GM20000 (cell line): ENCODE measurements around the gene OSBPL7.

Experiments
- DNase-seq: peaks from one replicate; pipeline ENCODE4 v3.0.0; 2012; ENCODE audit warnings: low spot score
- TF ChIP-seq, protein P1 (sequence below): IDR thresholded peaks from 2 replicates; pipeline ENCODE4 v1.5.1; 2012; ENCODE audit warnings: mild to moderate bottlenecking, control low read depth; ENCODE audit errors: extremely low read depth, missing control alignments

The OSBPL7 gene

DNA sequence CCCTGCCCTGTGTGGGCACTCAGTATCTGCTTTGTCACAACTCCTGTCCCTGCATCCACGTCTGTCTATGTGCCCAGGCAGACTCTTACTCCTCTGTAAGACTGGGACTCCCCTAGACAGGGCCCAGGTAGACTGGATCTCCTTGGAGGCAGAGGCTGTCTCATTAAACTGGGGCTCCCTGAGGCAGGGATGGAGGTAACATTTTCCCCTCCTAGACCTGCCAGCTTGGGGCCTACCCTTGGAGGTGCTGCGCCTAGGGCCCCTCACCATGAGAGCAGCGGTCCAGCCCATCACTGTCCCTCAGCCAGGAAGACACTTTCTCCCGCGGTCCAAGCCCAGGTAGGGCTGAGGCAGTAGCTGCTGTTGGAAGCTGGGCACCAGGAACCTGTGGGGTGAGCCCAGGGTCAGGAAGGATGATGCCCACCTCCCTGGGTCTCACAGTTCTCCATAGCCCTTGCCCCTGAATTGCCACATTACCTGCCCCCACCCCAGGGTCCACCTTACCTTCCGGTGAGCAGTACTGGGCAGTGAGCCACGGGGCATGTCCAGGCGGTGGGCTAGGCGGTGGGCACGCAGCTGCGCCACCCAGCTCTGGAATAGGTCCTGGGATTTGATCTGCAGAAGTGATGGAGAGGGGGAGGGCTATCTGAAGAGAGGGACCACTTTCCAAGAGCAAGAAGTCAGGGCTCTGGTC, 3.4 kb downstream of the OSBPL7 start:
- TF ChIP-seq, protein P1, sequence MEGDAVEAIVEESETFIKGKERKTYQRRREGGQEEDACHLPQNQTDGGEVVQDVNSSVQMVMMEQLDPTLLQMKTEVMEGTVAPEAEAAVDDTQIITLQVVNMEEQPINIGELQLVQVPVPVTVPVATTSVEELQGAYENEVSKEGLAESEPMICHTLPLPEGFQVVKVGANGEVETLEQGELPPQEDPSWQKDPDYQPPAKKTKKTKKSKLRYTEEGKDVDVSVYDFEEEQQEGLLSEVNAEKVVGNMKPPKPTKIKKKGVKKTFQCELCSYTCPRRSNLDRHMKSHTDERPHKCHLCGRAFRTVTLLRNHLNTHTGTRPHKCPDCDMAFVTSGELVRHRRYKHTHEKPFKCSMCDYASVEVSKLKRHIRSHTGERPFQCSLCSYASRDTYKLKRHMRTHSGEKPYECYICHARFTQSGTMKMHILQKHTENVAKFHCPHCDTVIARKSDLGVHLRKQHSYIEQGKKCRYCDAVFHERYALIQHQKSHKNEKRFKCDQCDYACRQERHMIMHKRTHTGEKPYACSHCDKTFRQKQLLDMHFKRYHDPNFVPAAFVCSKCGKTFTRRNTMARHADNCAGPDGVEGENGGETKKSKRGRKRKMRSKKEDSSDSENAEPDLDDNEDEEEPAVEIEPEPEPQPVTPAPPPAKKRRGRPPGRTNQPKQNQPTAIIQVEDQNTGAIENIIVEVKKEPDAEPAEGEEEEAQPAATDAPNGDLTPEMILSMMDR, result no peak
- DNase-seq, result no peak

DNA sequence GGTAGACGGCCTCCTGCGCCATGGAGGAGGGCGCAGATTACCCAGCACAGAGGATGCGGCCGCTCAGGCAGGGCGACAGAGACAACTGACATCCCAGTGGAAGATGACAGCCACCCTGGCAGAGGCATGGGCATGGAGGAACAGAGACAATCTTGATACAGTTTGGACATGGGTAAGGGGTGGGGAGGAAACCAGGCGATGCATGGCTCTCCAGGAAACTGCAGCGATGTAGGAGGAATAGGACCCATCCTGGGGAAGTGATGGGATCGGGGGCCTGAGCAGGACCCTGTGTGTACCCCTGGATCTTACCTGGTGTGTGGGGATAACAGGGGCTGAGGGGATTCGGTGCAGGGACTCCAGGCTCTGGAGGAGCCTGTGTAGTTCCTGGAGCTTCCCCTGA, 4.6 kb downstream of the OSBPL7 start:
- TF ChIP-seq, protein P1, result no peak
- DNase-seq, result no peak

DNA sequence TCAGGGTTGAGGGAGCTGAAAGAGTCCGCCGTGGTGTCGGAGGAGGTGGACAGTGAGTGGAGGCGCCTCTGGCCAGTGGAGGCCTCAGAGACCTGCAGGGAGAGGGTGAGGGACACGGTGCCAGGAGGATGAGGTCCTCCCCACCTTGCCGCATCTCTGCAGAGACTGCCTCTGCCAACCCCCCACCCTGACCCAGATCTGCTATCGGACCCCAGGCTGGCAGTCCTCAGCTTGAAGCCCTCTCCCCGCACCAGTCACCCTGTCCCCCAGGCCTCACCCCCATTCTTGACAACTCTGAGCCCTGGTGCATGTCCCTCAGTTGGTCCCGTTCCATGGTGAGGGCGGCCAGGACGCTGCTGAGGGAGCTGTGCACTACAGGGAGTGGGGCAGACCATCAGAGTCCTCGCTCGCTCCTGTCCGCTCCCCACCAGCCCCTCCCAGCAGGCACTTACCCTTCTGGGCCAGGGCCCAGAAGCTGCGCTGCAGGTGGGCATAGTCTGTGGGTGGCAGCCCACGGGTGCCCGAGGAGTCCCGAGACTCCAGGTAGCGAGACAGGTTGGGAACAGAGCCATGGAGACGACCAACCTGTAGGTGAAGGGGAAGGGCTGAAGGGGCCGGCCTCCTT, 5.4 kb downstream of the OSBPL7 start:
- no peak for DNase-seq
- TF ChIP-seq, protein P1, result no peak

DNA sequence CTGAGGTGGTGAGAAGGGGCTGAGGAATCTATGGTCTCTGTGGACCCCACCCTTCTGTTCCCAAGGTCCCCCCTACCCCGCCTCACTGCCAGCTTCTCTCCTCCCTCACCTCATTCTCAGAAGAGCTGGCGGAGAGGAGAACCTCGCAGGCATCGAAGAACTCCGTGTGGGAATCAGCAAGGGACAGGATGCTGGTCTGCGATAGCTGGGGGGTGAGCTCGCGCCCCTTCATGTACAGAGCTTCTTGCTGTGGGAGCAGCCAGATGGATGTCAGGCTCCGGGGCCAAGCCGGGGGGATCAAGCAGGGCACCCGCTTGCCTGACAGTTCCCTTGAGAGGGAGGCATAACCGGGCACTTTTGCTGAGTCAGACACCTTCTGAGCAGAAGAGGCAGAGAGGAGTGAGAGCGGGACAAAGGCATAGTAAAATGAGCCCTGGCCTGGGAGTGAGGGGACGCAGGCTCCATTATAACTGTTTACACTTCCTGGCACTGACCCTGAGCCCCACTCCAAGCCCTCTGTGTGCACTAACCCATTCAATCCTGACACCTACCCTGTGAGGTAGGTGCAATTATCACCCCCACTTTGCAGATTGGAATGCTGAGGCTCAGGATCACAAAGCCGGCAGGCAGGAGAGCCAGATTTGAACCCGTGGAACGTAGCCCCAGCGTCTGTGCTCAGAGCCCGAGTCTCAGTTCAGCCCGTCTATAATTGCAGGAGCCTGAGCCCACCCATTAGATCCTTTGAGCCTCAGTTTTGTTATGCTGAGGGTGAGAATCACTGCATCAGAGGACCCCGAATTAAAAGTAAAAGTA, 6.3 kb downstream of the OSBPL7 start:
- TF ChIP-seq, protein P1, result no peak
- DNase-seq, result no peak

DNA sequence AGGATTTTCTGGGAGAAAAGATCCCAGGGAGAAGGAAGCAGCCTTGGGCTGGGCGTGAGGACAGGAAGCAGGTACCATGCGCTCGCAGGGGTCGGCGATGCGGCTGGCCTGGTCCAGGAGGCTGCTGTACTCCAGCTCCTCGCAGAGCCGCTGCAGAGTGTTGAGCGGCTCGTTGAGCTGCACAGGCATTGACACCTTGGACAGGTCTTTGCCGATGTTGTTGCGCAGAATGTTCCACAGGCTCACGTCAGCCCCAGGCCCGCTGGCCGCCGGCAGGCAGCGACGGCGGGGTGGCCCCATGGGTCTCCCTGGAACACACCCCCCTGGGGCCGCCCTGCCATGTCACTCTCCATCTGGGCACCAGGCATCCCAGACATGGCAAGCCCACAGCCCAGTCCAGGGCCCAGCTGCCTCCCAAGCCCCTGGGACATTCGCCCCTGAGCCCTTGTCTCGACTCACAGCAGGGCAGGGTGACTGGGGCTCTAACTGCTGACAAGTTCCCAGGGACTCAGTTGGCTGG, 8.0 kb downstream of the OSBPL7 start:
- TF ChIP-seq, protein P1, result no peak
- DNase-seq, result no peak

DNA sequence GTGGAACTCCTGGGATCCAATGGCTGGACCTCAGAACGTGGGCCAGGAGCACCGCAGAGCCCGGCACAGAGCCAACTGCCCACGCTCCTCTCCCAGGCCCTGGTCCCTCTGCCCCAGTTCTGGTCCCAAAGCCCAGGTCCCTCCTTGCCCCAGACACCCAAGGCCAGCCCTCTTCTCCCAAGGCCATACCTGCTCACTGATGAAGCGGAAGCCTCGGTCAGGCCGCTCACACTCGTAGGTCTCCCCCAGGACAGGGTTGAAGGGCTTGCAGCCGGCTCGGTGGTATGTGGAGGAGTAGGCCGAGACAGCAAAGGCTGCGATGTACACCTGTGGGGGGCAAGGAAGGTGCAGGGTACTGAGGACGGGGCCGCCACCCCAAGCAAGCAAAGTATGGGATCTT, 8.5 kb downstream of the OSBPL7 start:
- no peak for DNase-seq
- TF ChIP-seq, protein P1, result no peak
